Upper lobe of right lung (tissue), 1 donor: ENCODE data around the gene SHISA6. TPM values are rescaled to one million over a fixed set of nuclear protein-coding genes. Genes with fewer than 3 reads are reported as not detected.
A peak's percentile ranks its signal among the peaks of the same experiment; 100 is the strongest.

Source experiments
- ATAC-seq: fragments of 200-7000 bp; cut with Tn5 transposase; one replicate; pipeline ENCODE4 v1.9.1; 2020; ENCODE audit warnings: mild to moderate bottlenecking, moderate library complexity
- DNase-seq: peaks from one replicate; pipeline ENCODE4 v3.0.0-alpha.2; 2020
- H3K27ac ChIP-seq: fragments of 200-600 bp; one replicate; pipeline ENCODE4 v1.8.0; 2022
- H3K27me3 ChIP-seq: fragments of 200-600 bp; one replicate; pipeline ENCODE4 v1.8.0; 2022; ENCODE audit warnings: mild to moderate bottlenecking
- H3K36me3 ChIP-seq: fragments of 200-600 bp; one replicate; pipeline ENCODE4 v1.8.0; 2022
- H3K4me1 ChIP-seq: fragments of 200-600 bp; one replicate; pipeline ENCODE4 v1.8.0; 2022
- H3K4me3 ChIP-seq: fragments of 200-600 bp; one replicate; pipeline ENCODE4 v1.8.0; 2022; ENCODE audit warnings: mild to moderate bottlenecking
- H3K9me3 ChIP-seq: fragments of 200-600 bp; one replicate; pipeline ENCODE4 v1.8.0; 2022
- CTCF ChIP-seq: fragments of 200-600 bp; IDR thresholded peaks from one replicate; pipeline ENCODE4 v1.8.0; 2022; ENCODE audit warnings: antibody characterized with exemption
- intact Hi-C: fragments of 100-400 bp; cut with DNase I; formaldehyde crosslinking; loops from one replicate; pipeline ENCODE4 v1.11.0; 2022
- total RNA-seq: library from RNA; stranded (reverse); fragmentation: NEBNext Ultra II Directional; extraction: Animal tissue kit (Norgen Biotek cat#: 25700); gene quantifications from one replicate; pipeline ENCODE4 v1.2.1, GENCODE V29; 2021
- donor health status: DM: no; HTN: yes; CAD: no; lungs with severe emphysema.

The SHISA6 gene
- total RNA-seq, 1 donor from 2014 or later: not detected

- no peaks in the 10 kb centered on the region for H3K36me3 ChIP-seq
- no peak for DNase-seq
- peak; percentile 23 for TF ChIP-seq CTCF
These were observed 23.3 kb downstream of the SHISA6 start for GRCh38 chr17:11264183-11264871.

GRCh38 chr17:11267999-11268575, 27.1 kb downstream of the SHISA6 start:
- ATAC-seq (no peak), DNase-seq (no peak)
- intact Hi-C loops: no loop called here
- H3K27me3 ChIP-seq: no peaks in the 10 kb centered on the region
- H3K36me3 ChIP-seq: no peaks in the 10 kb centered on the region
- no peak for TF ChIP-seq CTCF
- H3K4me1 ChIP-seq: no peaks in the 10 kb centered on the region
- H3K9me3 ChIP-seq: peaks cover 6% of the 10 kb centered on the region
- H3K4me3 ChIP-seq: no peak overlapping the region
- no peak overlapping the region for H3K27ac ChIP-seq

More at GRCh38 chr17:11264183-11264871, 23.3 kb downstream of the SHISA6 start:
- ATAC-seq: no peak
- Histone ChIP-seq H3K27me3 (no peaks in the 10 kb centered on the region), H3K4me3 (no peak overlapping the region), H3K4me1 (no peaks in the 10 kb centered on the region), H3K9me3 (peaks cover 6% of the 10 kb centered on the region), H3K27ac (no peak overlapping the region)
- intact Hi-C loops: no loop called here

GRCh38 chr17:11269210-11269609, 28.2 kb downstream of the SHISA6 start:
- DNase-seq: no peak
- no peak for ATAC-seq
- H3K4me3 ChIP-seq: no peak overlapping the region
- H3K27ac ChIP-seq: no peak overlapping the region
- H3K36me3 ChIP-seq: no peaks in the 10 kb centered on the region
- H3K4me1 ChIP-seq: no peaks in the 10 kb centered on the region
- TF ChIP-seq CTCF: no peak
- H3K27me3 ChIP-seq: no peaks in the 10 kb centered on the region
- intact Hi-C loops: no loop called here
- peaks cover 6% of the 10 kb centered on the region for H3K9me3 ChIP-seq

- Histone ChIP-seq H3K27ac (no peak overlapping the region), H3K4me3 (no peak overlapping the region), H3K27me3 (no peaks in the 10 kb centered on the region), H3K36me3 (no peaks in the 10 kb centered on the region), H3K9me3 (no peaks in the 10 kb centered on the region), H3K4me1 (no peaks in the 10 kb centered on the region)
- intact Hi-C loops: no loop called here
- no peak for DNase-seq
- no peak for TF ChIP-seq CTCF
- no peak for ATAC-seq
These were observed 31.2 kb downstream of the SHISA6 start for GRCh38 chr17:11272191-11272590.

- Histone ChIP-seq H3K9me3 (no peaks in the 10 kb centered on the region), H3K27ac (no peak overlapping the region), H3K4me1 (no peaks in the 10 kb centered on the region), H3K36me3 (no peaks in the 10 kb centered on the region), H3K4me3 (no peak overlapping the region), H3K27me3 (no peaks in the 10 kb centered on the region)
- ATAC-seq (no peak), DNase-seq (no peak)
- TF ChIP-seq CTCF: no peak
- intact Hi-C loops: no loop called here
These were observed 32.6 kb downstream of the SHISA6 start for GRCh38 chr17:11273596-11273995.
